NB4 (cell line): ENCODE results near the gene SUGP1.
A peak's percentile ranks its signal among the peaks of the same experiment; 100 is the strongest.

Experiments
- DNase-seq: peaks from one replicate; pipeline ENCODE4 v3.0.0; 2010; ENCODE audit warnings: low read depth
- H3K4me3 ChIP-seq: one replicate; pipeline ENCODE4 v1.5.1; 2011; ENCODE audit warnings: mild to moderate bottlenecking, low read depth, low read length, moderate library complexity
- CTCF ChIP-seq: IDR thresholded peaks from one replicate; pipeline ENCODE4 v1.5.1; 2012; ENCODE audit warnings: low read depth, low read length
- MAX ChIP-seq: IDR thresholded peaks from 2 replicates; pipeline ENCODE4 v1.6.1; 2011; ENCODE audit warnings: low read depth, low read length
- MYC ChIP-seq: IDR thresholded peaks from 2 replicates; pipeline ENCODE4 v1.6.1; 2011; ENCODE audit warnings: low read depth, low read length
- POLR2A ChIP-seq: IDR thresholded peaks from 2 replicates; pipeline ENCODE4 v1.6.1; 2011; ENCODE audit warnings: mild to moderate bottlenecking; ENCODE audit not compliant: insufficient read length; ENCODE audit errors: extremely low read depth

Gene SUGP1

GRCh38 chr19:19263886-19264487 is 56.3 kb downstream of the SUGP1 start:
- no peak for DNase-seq
- H3K4me3 ChIP-seq, result no peak overlapping the region
- TF ChIP-seq POLR2A, result no peak
- TF ChIP-seq CTCF, result no peak
- no peak for TF ChIP-seq MAX
- no peak for TF ChIP-seq MYC

- peak overlapping the region; percentile 40 for H3K4me3 ChIP-seq
- DNase-seq, result peak; percentile 35
- TF ChIP-seq POLR2A, result no peak
- TF ChIP-seq MAX, result no peak
- TF ChIP-seq CTCF, result no peak
- TF ChIP-seq MYC, result no peak
Observed at GRCh38 chr19:19262190-19263057, 57.9 kb downstream of the SUGP1 start.

GRCh38 chr19:19261350-19262189 is 58.7 kb downstream of the SUGP1 start:
- peak; percentile 97 for TF ChIP-seq MAX
- peak; percentile 56 for TF ChIP-seq POLR2A
- TF ChIP-seq CTCF, result no peak
- TF ChIP-seq MYC, result peak; percentile 99
- H3K4me3 ChIP-seq, result peak overlapping the region; percentile 40
- peak; percentile 94 for DNase-seq

- TF ChIP-seq CTCF, result no peak
- no peak for TF ChIP-seq POLR2A
- no peak for TF ChIP-seq MYC
- TF ChIP-seq MAX, result no peak
- DNase-seq, result peak; percentile 54
- H3K4me3 ChIP-seq, result peak overlapping the region; percentile 40
Observed at GRCh38 chr19:19260417-19261214, 59.7 kb downstream of the SUGP1 start.

GRCh38 chr19:19259741-19260140 is 60.6 kb downstream of the SUGP1 start:
- TF ChIP-seq CTCF (no peak), MAX (0 out of 2 replicates have a peak, but pooled peaks have one; percentile 21)
- H3K4me3 ChIP-seq, result no peak overlapping the region
- peak; percentile 78 for DNase-seq
